PC-9 (cell line): Measurements from ENCODE around the gene RHEB. TPM values are rescaled to one million over a fixed set of nuclear protein-coding genes. Genes with fewer than 3 reads are reported as not detected.

ENCODE experiments used
- BruUV-seq: library from RNA; stranded (reverse); fragments of 400-500 nt; replicated peaks from 2 replicates; lab custom pipeline; 2021; lab: Mats Ljungman, UMichigan
- CTCF ChIA-PET: fragments of 300-600 bp; sonication (Branson Sonifier 250); formaldehyde crosslinking; loops from one replicate; lab custom pipeline; 2022; ENCODE audit warnings: antibody characterized with exemption; lab: Charles Lee
- POLR2A ChIA-PET: fragments of 300-600 bp; sonication (Branson Sonifier 250); formaldehyde crosslinking; loops from one replicate; lab custom pipeline; 2022; ENCODE audit warnings: antibody characterized with exemption; ENCODE audit not compliant: unreplicated experiment; lab: Charles Lee
- DNase-seq, 2 experiments: peaks; one replicate each; pipeline versions ENCODE4 v3.0.0 to v3.0.0-alpha.2; 2015 to 2022; ENCODE audit warnings: mixed read lengths in 1 of 2
- H2AFZ ChIP-seq: fragments of 200-600 bp; sonication (generic); 2 replicates; pipeline ENCODE4 v1.8.1; 2017; ENCODE audit warnings: antibody characterized with exemption
- H3F3A ChIP-seq: fragments of 200-600 bp; sonication (generic); 2 replicates; pipeline ENCODE4 v1.8.1; 2017; ENCODE audit warnings: antibody characterized with exemption, mild to moderate bottlenecking, low read depth; ENCODE audit not compliant: insufficient read depth
- H3K27ac ChIP-seq: fragments of 200-600 bp; sonication (generic); 2 replicates; pipeline ENCODE4 v1.6.1; 2016; ENCODE audit warnings: mixed run types
- H3K27me3 ChIP-seq: fragments of 200-600 bp; sonication (generic); 2 replicates; pipeline ENCODE4 v1.6.1; 2016; ENCODE audit warnings: low read depth, mixed run types; ENCODE audit not compliant: insufficient read depth
- H3K36me3 ChIP-seq: fragments of 200-600 bp; sonication (generic); 2 replicates; pipeline ENCODE4 v1.6.1; 2016; ENCODE audit warnings: low read depth, mixed run types
- H3K4me1 ChIP-seq: fragments of 200-600 bp; sonication (generic); replicated peaks from 2 replicates; pipeline ENCODE4 v1.6.1; 2016; ENCODE audit warnings: mixed run types; ENCODE audit not compliant: insufficient read depth
- H3K4me2 ChIP-seq: fragments of 200-600 bp; sonication (generic); 2 replicates; pipeline ENCODE4 v1.6.1; 2017; ENCODE audit warnings: mixed run types
- H3K4me3 ChIP-seq: fragments of 200-600 bp; sonication (generic); 2 replicates; pipeline ENCODE4 v1.6.1; 2016; ENCODE audit warnings: mixed run types
- H3K79me2 ChIP-seq: fragments of 200-600 bp; sonication (generic); 2 replicates; pipeline ENCODE4 v1.6.1; 2017; ENCODE audit warnings: low read depth, mixed run types
- H3K9me2 ChIP-seq: fragments of 200-600 bp; sonication (generic); 2 replicates; pipeline ENCODE4 v1.8.1; 2017; ENCODE audit warnings: mild to moderate bottlenecking; ENCODE audit not compliant: insufficient read depth
- H3K9me3 ChIP-seq: fragments of 200-600 bp; sonication (generic); 2 replicates; pipeline ENCODE4 v1.8.1; 2016; ENCODE audit warnings: low read depth; ENCODE audit not compliant: insufficient read depth
- H4K20me1 ChIP-seq: fragments of 200-600 bp; sonication (generic); 2 replicates; pipeline ENCODE4 v1.8.1; 2017; ENCODE audit not compliant: insufficient read depth
- CTCF ChIP-seq: fragments of 200-600 bp; sonication (generic); conservative IDR thresholded peaks from 2 replicates; pipeline ENCODE4 v1.6.1; 2017; ENCODE audit warnings: mixed run types, antibody characterized with exemption, mild to moderate bottlenecking, moderate library complexity
- EZH2 ChIP-seq: fragments of 200-600 bp; sonication (generic); IDR thresholded peaks from 2 replicates; pipeline ENCODE4 v1.8.0; 2017; ENCODE audit warnings: antibody characterized with exemption, low read depth
- intact Hi-C: fragments of 100-400 bp; cut with micrococcal nuclease; formaldehyde crosslinking; loops from one replicate; pipeline ENCODE4 v1.10.0; 2022; ENCODE audit not compliant: unreplicated experiment
- total RNA-seq: library from RNA; stranded (reverse); gene quantifications from 2 replicates; pipeline ENCODE4 v1.2.3, GENCODE V29; 2021

The RHEB gene
- total RNA-seq, 1 experiment from 2014 or later: 202 TPM

DNA sequence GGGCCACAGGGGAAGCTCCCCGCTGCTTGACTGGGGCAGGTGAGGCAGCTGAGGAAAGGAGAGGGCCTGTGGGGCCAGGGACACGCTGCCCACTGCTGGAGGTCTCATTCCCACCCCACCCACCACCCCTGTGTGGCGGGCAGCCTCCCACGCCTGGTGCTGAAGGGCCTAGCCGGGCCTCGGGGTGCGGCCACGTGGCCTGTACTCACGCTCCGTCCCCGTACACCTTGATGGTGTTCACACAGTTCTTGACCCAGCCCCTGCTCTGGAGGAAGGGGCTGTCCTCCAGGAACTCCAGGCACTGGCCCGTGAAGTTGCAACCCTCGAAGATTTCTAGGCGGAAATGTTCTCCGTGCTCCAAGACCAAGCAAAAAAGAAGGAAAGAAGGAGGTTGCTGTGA, 83.7 kb downstream of the RHEB start:
- H3K9me3 ChIP-seq: no peaks in the 10 kb centered on the region
- H3K4me3 ChIP-seq: no peak overlapping the region
- no peak for DNase-seq
- H3K36me3 ChIP-seq: no peaks in the 10 kb centered on the region
- H2AFZ ChIP-seq: no peak overlapping the region
- TF ChIP-seq CTCF (no peak), EZH2 (no peak)
- no peaks in the 10 kb centered on the region for H3K9me2 ChIP-seq
- no peaks in the 10 kb centered on the region for H3K79me2 ChIP-seq
- H3K4me2 ChIP-seq: no peak overlapping the region
- H4K20me1 ChIP-seq: no peaks in the 10 kb centered on the region
- H3F3A ChIP-seq: no peaks in the 10 kb centered on the region
- H3K27ac ChIP-seq: no peak overlapping the region
- peaks cover 10% of the 10 kb centered on the region; the same call in 1 of the 2 replicates for H3K27me3 ChIP-seq
- CTCF ChIA-PET: interaction anchor here (0.6 to 1.1 kb wide), 2 partner anchors 8 to 12 kb away, joined by 3 to 9 read pairs; no protein-coding TSS in a partner anchor
- H3K4me1 ChIP-seq: no peaks in the 10 kb centered on the region
- BruUV-seq: no TSS peak
- POLR2A ChIA-PET: no interaction called here
- intact Hi-C loops: no loop called here

DNA sequence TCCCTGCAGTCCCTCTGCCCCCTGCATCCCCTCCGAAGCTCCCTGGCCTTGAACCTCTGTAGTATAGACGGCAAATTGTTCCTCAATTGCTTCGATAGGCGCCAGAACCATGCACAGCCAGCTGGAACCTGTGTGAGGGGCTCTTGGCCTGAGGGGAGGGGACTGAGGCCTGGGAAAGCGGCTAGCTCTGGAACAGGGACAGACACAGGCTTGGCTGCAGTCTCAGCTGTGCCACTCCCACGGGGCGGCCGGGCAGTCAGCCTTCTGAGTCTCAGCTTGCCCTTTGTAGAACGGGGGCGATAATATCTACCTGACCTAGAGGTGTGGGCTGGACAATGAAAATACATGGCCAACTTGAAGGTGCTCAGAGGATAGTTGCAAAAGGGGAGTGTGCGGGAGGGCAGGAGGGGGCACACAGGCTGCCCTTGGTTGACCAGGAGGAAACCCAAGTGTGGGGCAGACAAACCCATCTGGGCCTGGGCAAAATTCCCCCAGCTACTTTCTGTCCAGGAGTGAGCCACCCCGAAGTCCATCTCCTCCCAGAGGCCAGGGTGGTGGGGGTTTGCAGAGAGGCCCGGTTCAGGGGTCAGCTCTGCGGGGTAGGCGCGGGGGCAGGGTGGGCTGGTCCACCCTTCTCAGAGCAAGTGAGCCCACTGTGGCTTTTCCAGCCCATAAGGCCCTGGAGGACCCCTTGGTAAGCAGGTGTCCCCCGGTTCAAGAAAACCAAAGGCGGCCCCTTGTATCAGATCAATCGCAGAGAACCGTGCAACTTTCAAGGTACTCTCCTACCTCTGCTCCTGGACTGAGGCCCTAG, 84.4 kb downstream of the RHEB start:
- no peaks in the 10 kb centered on the region for H3F3A ChIP-seq
- no peaks in the 10 kb centered on the region for H3K79me2 ChIP-seq
- POLR2A ChIA-PET: no interaction called here
- H3K27ac ChIP-seq: no peak overlapping the region
- no peaks in the 10 kb centered on the region for H3K36me3 ChIP-seq
- DNase-seq: no peak
- intact Hi-C loops: no loop called here
- CTCF ChIA-PET: interaction anchor here (0.6 kb wide), 1 partner anchor 8 kb away, joined by 9 read pairs; no protein-coding TSS in a partner anchor
- no peaks in the 10 kb centered on the region for H4K20me1 ChIP-seq
- no TSS peak for BruUV-seq
- H3K4me3 ChIP-seq: no peak overlapping the region
- peaks cover 10% of the 10 kb centered on the region; the same call in 1 of the 2 replicates for H3K27me3 ChIP-seq
- no peak overlapping the region for H3K4me2 ChIP-seq
- H2AFZ ChIP-seq: no peak overlapping the region
- peaks cover under 1% of the 10 kb centered on the region; the same call in 1 of the 2 replicates for H3K4me1 ChIP-seq
- H3K9me3 ChIP-seq: no peaks in the 10 kb centered on the region
- TF ChIP-seq CTCF (no peak), EZH2 (no peak)
- no peaks in the 10 kb centered on the region for H3K9me2 ChIP-seq

GRCh38 chr7:151434549-151434948, 85.1 kb downstream of the RHEB start:
- H3K4me2 ChIP-seq: no peak overlapping the region
- no peaks in the 10 kb centered on the region for H4K20me1 ChIP-seq
- H3F3A ChIP-seq: 0 out of 2 replicates have a peak, but pooled peaks cover 3% of the 10 kb centered on the region
- no peak overlapping the region for H3K27ac ChIP-seq
- no peaks in the 10 kb centered on the region for H3K9me3 ChIP-seq
- H3K79me2 ChIP-seq: no peaks in the 10 kb centered on the region
- ChIA-PET CTCF (no interaction called here), POLR2A (no interaction called here)
- BruUV-seq: no TSS peak
- TF ChIP-seq CTCF: no peak
- no peak for TF ChIP-seq EZH2
- peaks cover 8% of the 10 kb centered on the region; the same call in 1 of the 2 replicates for H3K27me3 ChIP-seq
- no peak for DNase-seq
- peaks cover 8% of the 10 kb centered on the region for H3K4me1 ChIP-seq
- H2AFZ ChIP-seq: no peak overlapping the region
- intact Hi-C loops: no loop called here
- no peaks in the 10 kb centered on the region for H3K36me3 ChIP-seq
- no peak overlapping the region for H3K4me3 ChIP-seq
- no peaks in the 10 kb centered on the region for H3K9me2 ChIP-seq
